MG63 (cell line): ENCODE data around the gene ELANE. TPM values are rescaled to one million over a fixed set of nuclear protein-coding genes. Genes with fewer than 3 reads are reported as not detected.
A peak's percentile ranks its signal among the peaks of the same experiment; 100 is the strongest.
"Not testable (repeated sequence)": the region's sequence is repeated elsewhere in the genome, so short reads cannot be mapped to it uniquely, and the experiment has no call there.

ENCODE experiments used
- DNase-seq: peaks from one replicate; pipeline ENCODE4 v3.0.0-alpha.2; 2020
- H3K27me3 ChIP-seq: fragments of 250-450 bp; sonication (Bioruptor Pico); 2 replicates; pipeline ENCODE4 v1.5.1; 2020; ENCODE audit warnings: mild to moderate bottlenecking, moderate library complexity
- H3K36me3 ChIP-seq: fragments of 250-450 bp; sonication (Bioruptor Pico); 2 replicates; pipeline ENCODE4 v1.5.1; 2020; ENCODE audit warnings: mild to moderate bottlenecking, moderate library complexity
- H3K4me3 ChIP-seq: fragments of 250-450 bp; sonication (Bioruptor Pico); 2 replicates; pipeline ENCODE4 v1.5.1; 2020; ENCODE audit warnings: mild to moderate bottlenecking, moderate library complexity
- H3K9me3 ChIP-seq: fragments of 250-450 bp; sonication (Bioruptor Pico); 2 replicates; pipeline ENCODE4 v1.5.1; 2020; ENCODE audit warnings: mild to moderate bottlenecking, moderate library complexity
- total RNA-seq: library from RNA; depleted of rRNA; stranded (reverse); fragments of >200 nt; shearing (Covaris generic); gene quantifications from 2 replicates; pipeline ENCODE4 v1.2.3, GENCODE V29; 2014; ENCODE audit warnings: low replicate concordance

ELANE gene
- total RNA-seq, 1 experiment from 2014 or later: not detected

DNA sequence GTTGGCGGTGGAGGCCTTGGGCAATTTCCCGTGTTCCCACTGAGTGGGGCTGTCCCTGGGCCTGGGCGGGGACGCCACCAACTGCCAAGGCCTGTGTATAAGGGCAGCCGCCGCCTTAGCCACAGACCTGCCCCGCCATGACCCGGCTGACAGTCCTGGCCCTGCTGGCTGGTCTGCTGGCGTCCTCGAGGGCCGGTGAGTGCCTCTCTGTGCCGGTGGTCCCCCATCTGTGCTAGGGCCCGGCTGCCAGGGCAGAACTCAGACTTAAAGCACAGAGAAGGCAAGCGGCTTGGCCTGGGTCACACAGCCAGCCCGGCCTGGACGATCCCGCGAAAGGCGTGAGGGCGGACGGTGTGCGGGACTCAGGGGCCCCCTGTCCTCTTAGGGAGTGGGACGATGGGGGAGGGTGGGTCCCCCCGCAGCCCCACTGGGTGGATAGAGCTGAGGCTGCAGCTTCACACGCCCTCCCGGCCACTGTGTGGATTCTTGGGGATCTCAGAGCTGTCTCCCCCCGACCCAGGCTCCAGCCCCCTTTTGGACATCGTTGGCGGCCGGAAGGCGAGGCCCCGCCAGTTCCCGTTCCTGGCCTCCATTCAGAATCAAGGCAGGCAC lies 24.3 kb upstream of the ELANE start, which contains the start of gene AZU1:
Gene AZU1, plus strand, starts transcription at position 128 of the 612 bp plus-strand sequence. Its CDS starts 10 bp downstream, at position 138.
- Histone ChIP-seq H3K36me3 (no peaks in the 10 kb centered on the region), H3K27me3 (no peaks in the 10 kb centered on the region), H3K9me3 (no peaks in the 10 kb centered on the region), H3K4me3 (no peak within 1 kb of the TSS)
- no peak for DNase-seq

DNA sequence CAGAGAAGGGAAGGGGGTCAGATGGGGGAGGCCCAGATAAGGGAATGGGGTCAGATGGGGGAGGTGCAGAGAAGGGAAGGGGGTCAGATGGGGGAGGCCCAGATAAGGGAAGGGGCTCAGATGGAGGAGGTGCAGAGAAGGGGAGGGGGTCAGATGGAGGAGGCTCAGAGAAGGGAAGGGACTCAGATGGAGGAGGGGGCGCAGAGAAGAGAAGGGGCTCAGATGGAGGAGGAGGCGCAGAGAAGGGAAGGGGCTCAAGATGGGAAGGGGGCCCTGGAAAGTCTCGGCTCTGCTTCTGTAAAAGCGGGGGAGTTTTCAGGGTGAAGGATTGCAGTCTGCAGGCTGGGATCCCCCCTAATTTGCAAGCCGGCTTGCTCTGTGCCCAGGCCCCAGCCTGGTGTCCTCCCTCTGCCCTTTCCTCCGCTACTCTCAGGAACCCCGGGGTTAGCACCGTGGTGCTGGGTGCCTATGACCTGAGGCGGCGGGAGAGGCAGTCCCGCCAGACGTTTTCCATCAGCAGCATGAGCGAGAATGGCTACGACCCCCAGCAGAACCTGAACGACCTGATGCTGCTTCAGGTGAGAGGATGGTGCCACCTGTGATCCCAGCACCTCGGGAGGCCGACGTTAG lies 22.9 kb upstream of the ELANE start:
- Histone ChIP-seq H3K9me3 (no peaks in the 10 kb centered on the region), H3K4me3 (no peak overlapping the region), H3K36me3 (no peaks in the 10 kb centered on the region), H3K27me3 (no peaks in the 10 kb centered on the region)
- no peak for DNase-seq

DNA sequence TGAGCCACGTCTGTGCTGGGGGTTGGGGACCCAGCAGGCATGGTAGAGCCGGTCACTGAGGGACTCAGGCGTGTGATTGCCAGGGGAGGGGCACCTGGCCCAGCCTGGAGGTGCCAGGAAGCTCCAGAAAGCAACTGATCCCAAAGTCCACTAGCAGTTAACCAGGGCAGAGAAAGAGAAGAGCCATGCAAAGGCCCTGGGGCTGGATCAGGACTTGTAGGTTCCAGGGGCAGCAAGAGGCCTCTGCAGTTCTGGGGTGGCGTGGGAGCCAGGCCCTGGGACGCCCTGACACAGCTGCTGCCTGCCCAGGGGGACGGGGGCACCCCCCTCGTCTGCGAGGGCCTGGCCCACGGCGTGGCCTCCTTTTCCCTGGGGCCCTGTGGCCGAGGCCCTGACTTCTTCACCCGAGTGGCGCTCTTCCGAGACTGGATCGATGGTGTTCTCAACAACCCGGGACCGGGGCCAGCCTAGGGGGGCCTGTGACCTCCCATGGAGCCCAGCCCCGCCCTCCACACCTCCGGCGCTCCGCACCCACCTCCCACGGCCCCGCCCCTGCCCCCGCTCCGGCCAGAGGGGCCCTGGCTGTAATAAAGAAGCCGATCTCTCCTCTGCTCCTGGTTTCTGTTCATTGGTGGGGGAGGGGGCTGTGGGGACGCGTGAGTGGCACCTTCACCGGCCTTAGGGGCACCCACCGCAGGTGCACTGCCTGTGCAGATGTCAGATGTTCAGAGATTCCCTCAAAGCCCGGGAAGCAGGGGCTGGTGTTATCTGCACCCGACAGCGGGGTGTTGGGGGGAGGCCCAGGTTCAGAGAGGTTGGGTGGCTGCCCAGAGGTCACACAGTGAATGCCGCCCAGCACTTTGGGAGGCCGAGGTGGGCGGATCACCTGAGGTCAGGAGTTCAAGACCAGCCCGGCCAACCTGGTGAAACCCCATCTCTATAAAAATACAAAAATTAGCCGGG lies 20.4 kb upstream of the ELANE start:
- Histone ChIP-seq H3K36me3 (no peaks in the 10 kb centered on the region), H3K4me3 (no peak overlapping the region), H3K9me3 (no peaks in the 10 kb centered on the region), H3K27me3 (no peaks in the 10 kb centered on the region)
- DNase-seq: no peak

- no peak overlapping the region for H3K4me3 ChIP-seq
- H3K9me3 ChIP-seq: no peaks in the 10 kb centered on the region
- H3K36me3 ChIP-seq: no peaks in the 10 kb centered on the region
- no peaks in the 10 kb centered on the region for H3K27me3 ChIP-seq
- DNase-seq: no peak
Observed at GRCh38 chr19:834216-834615, 17.9 kb upstream of the ELANE start.

- no peak for DNase-seq
- Histone ChIP-seq H3K36me3 (no peaks in the 10 kb centered on the region), H3K27me3 (no peaks in the 10 kb centered on the region), H3K9me3 (no peaks in the 10 kb centered on the region), H3K4me3 (no peak overlapping the region)
Observed at GRCh38 chr19:835210-835810, 16.8 kb upstream of the ELANE start.

- peaks cover 8% of the 10 kb centered on the region for H3K27me3 ChIP-seq
- H3K4me3 ChIP-seq: no peak within 1 kb of the TSS
- DNase-seq: no peak
- no peaks in the 10 kb centered on the region for H3K9me3 ChIP-seq
- H3K36me3 ChIP-seq: no peaks in the 10 kb centered on the region
Observed at GRCh38 chr19:840519-841206, 11.4 kb upstream of the ELANE start, which contains the start of gene PRTN3. Gene PRTN3, plus strand, starts transcription at chr19:840999. Its CDS starts 10 bp downstream, at chr19:841009.

DNA sequence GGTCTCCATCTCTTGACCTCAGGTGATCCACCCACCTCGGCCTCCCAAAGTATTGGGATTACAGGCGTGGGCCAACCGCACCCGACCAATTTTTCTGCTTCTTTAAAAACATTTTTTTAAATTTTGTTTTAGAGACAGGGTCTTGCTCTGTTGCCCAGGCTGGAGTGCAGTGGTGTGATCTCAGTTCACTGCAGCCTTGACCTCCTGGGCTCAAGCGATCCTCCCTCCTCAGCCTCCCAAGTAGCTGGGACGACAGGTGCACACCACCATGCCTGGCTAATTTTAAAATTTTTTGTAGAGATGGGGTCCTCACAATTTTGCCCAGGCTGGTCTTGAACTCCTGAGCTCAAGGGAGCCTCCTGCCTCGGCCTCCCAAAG lies 9.3 kb upstream of the ELANE start:
- H3K4me3 ChIP-seq, H3K36me3 ChIP-seq, DNase-seq, H3K9me3 ChIP-seq, H3K27me3 ChIP-seq: not testable (repeated sequence)

GRCh38 chr19:843180-843835 lies 8.8 kb upstream of the ELANE start:
- no peak for DNase-seq
- H3K4me3 ChIP-seq: no peak overlapping the region
- H3K27me3 ChIP-seq: peaks cover 8% of the 10 kb centered on the region
- H3K36me3 ChIP-seq: no peaks in the 10 kb centered on the region
- H3K9me3 ChIP-seq: no peaks in the 10 kb centered on the region

DNA sequence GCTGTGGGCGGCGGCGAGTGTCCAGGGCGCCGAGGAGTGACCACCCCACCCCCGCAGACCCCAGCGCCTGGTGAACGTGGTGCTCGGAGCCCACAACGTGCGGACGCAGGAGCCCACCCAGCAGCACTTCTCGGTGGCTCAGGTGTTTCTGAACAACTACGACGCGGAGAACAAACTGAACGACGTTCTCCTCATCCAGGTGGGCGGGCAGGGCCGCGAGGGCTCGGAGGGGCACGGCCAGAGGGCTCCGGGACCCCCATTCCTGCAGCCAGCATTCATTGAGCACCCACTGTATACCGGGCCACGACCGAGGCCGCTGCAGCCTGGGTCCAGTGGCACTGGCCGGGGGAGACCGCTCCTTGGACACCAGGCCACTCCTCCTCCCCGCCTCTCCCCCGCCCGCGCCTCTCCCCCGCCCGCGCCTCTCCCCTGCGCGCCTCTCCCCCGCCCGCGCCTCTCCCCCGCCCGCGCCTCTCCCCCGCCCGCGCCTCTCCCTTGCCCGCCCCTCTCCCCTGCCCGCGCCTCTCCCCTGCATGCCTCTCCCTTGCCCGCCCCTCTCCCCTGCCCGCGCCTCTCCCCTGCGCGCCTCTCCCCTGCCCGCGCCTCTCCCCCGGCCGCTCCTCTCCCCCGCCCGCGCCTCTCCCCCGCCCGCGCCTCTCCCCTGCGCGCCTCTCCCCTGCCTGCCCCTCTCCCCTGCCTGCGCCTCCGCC lies 8.1 kb upstream of the ELANE start:
- Histone ChIP-seq H3K27me3 (peaks cover 8% of the 10 kb centered on the region), H3K9me3 (no peaks in the 10 kb centered on the region), H3K4me3 (no peak overlapping the region), H3K36me3 (no peaks in the 10 kb centered on the region)
- no peak for DNase-seq

- H3K4me3 ChIP-seq: no peak overlapping the region
- DNase-seq: no peak
Observed at GRCh38 chr19:844546-844971, 7.5 kb upstream of the ELANE start.

GRCh38 chr19:845707-846521 lies 6.2 kb upstream of the ELANE start:
- no peaks in the 10 kb centered on the region for H3K9me3 ChIP-seq
- no peak for DNase-seq
- peaks cover 8% of the 10 kb centered on the region for H3K27me3 ChIP-seq
- no peak overlapping the region for H3K4me3 ChIP-seq
- H3K36me3 ChIP-seq: no peaks in the 10 kb centered on the region

More at GRCh38 chr19:844546-844971, 7.5 kb upstream of the ELANE start:
- Histone ChIP-seq H3K36me3 (no peaks in the 10 kb centered on the region), H3K27me3 (peaks cover 8% of the 10 kb centered on the region), H3K9me3 (no peaks in the 10 kb centered on the region)

DNA sequence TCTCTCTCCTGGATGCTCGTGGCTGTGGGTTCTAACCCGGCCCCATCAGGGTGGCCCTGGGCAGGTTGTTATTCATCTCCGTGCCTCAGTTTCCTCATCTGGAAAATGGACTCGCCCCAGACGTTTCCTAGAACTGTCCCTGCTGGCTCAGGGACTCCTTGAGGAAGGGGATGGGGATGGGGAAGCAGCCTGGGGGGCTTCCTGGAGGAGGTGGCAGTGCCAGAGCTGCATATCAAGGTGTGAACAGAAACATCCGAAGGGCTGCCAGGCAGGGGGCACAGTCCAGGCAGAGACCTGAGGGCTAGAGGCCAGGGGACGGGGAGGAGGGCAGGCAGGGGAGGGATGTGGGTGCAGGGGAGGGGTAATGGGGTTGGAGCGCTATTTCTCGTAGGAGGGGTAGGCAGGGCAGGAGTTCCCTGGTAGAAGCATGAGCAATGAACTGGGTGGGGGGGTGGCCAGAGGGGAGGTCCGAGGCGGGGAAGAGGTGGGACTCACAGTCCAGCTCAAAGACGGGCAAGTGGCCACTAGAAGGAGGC lies 3.6 kb upstream of the ELANE start:
- no peak overlapping the region for H3K4me3 ChIP-seq
- no peak for DNase-seq
- no peaks in the 10 kb centered on the region for H3K36me3 ChIP-seq
- H3K27me3 ChIP-seq: peaks cover 5% of the 10 kb centered on the region
- no peaks in the 10 kb centered on the region for H3K9me3 ChIP-seq

- not testable (repeated sequence) for H3K27me3 ChIP-seq, H3K4me3 ChIP-seq, H3K36me3 ChIP-seq, H3K9me3 ChIP-seq, DNase-seq
Observed at GRCh38 chr19:849195-849594, 2.9 kb upstream of the ELANE start.

GRCh38 chr19:850221-850978 lies 1.7 kb upstream of the ELANE start:
- H3K27me3 ChIP-seq: no peaks in the 10 kb centered on the region
- H3K9me3 ChIP-seq: no peaks in the 10 kb centered on the region
- H3K36me3 ChIP-seq: no peaks in the 10 kb centered on the region
- peak; percentile 86 for DNase-seq
- no peak overlapping the region for H3K4me3 ChIP-seq
